GM21381 (cell line): ENCODE data around the gene PDXDC1.
"Not testable (repeated sequence)": the region's sequence is repeated elsewhere in the genome, so short reads cannot be mapped to it uniquely, and the experiment has no call there.

Source experiments
- ATAC-seq: cut with Tn5 transposase; IDR thresholded peaks from one replicate; pipeline ENCODE4 v1.9.1; 2021; ENCODE audit warnings: mild to moderate bottlenecking, moderate library complexity; ENCODE audit not compliant: unreplicated experiment

PDXDC1 gene

DNA sequence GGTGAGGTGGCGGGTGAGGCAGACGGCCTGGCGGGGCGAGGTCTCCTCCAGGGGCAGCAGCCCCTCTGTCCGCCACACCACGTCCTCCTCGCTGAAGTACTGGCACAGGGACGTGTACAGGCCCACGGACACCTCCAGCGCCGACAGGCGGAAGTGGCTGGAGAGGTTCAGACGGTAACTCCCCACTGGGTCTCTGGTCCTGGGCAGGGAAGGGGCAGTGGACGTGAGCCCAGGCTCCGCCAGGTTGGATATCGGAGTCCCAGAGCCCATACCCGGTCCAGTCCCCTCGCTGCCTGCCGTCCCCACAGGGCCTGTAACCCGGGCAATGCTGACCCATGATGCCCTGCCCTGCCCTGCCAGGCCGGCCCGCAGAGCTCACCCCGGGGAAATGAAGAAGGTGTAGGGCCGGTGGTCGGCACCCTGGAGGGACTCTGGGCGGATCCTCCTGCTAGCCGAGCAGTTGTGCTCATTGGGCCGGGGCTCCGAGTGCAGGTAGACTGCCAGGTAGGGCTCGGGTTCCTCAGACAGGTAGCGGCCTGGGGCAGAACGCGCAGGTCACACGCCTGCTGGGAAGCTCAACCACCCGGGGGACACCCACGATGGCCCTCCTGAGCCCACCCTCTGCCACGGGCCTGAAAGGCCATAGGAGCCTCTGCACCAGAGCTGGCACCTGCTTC, 155.6 kb downstream of the PDXDC1 start:
- not testable (repeated sequence) for ATAC-seq

DNA sequence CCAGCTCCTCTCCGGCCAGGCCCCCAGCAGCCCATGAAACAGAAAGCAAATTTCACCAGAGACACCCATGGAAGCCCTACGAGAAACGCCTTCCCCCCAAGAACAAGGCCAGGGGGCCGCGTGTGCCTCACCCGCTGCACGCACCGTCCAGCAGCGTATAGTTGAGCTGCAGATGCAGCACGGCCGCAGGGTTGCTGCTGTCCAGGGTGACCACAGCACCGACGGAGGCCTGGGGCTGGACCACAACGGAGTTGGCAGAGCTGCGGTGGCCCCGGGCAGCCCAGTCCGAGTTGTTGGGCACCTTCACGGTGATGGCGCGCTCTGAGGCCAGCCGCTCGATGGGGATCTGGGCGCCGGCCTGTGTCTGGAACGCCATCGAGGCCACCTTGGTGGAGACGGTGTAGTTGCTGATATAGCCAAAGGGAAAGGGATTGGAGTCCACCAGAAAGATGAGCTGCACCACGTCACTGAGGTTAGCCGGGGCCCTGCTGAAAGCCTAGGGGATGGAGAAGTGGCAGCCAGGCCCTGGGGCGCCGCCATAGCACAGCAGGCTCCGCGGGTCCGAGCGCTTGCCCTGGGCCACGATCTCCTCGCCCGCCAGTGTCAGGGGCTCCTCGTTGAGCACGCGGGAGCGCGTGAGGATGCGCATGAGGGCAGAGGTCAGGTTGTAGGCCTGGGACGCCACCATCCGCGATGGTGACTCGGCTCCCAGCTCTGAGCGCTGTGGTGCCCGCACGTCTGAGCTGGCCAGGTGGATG, 156.3 kb downstream of the PDXDC1 start:
- not testable (repeated sequence) for ATAC-seq

DNA sequence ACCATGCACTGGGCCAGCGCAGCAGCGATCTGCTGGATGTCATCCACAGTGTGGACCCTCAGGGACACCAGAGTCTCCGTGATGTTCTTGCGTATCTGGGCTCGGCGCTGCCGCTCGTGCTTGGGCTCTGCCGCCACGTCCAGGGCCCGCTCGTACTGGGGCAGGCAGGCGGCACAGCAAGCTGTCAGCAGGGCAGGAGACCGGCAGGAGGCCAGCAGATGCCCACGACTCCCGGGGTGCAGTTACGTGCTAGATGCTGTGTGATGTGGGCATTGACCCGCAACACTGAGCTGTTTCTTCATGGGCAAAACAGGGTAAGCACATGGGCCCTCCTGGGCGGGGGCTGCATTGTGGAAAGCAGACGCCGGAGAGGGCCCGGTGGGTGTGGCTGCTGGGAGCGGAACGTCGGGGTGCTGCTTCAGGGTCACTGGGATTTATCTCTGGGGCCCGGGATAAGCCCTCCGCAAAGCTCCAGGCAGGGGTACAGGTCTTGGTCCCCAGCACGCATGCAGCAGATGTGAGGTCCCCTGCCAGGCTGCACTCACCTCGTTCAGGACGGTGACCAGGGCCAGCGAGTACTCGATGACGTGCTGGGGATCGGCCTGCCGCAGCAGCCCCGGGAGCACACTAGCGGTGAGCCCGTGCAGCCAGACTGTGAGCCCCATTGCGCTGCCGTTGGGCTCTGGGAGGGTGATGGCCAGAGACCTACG, 158.0 kb downstream of the PDXDC1 start:
- ATAC-seq: not testable (repeated sequence)

DNA sequence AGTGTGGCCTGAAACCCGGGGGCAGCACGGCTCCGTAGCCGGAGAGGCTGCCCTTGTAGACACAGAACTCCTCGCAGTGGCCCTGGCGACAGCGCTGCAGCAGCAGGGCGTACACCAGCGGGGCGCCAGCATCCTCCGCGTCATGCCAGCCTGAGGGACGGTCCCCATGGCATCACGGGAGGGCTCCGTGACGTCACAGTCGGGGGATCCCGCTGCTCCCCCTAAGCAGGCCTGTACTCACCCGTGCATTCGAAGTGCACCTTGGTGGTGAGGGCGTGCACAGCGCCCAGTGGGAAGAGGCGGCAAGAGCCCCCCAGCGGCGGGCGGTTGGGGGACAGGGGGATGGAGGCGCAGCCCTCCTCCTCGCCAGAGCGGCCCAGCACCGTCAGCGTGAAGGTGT, 158.7 kb downstream of the PDXDC1 start:
- not testable (repeated sequence) for ATAC-seq

DNA sequence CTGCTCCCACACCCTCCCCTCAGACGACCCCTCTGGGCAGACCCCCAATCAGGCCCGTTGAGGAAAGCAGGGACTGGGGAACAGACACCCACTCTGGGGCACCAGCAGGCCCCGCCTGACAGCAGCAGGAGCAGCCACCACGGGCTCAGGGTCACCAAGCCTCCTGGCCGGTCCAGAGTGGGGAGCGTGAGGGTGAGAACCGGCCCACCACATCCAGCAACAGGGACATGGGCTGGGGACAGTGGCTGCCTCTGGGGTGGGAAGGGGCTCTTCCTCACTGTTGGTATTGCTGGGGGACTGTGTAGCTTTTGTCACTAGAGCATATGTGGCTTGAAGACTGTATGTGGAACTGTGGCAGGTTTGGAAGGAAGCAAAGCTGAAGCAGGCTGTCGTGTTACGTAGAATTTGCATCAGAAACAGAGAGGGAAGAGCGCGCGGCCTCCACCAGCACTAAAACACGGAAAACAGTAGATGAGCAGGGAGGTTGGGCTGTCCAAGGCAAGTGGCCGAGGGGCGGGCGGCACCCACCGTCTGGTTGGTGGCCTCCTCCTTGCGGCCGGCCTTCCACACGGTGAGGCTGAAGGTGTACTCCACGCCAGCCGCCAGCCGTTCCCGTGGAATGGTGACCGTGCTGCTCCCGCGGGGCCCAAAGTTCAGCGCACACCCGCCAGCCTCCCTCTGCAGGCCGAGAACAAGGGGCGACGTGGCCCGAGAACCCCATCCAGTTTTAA, 160.1 kb downstream of the PDXDC1 start:
- not testable (repeated sequence) for ATAC-seq

DNA sequence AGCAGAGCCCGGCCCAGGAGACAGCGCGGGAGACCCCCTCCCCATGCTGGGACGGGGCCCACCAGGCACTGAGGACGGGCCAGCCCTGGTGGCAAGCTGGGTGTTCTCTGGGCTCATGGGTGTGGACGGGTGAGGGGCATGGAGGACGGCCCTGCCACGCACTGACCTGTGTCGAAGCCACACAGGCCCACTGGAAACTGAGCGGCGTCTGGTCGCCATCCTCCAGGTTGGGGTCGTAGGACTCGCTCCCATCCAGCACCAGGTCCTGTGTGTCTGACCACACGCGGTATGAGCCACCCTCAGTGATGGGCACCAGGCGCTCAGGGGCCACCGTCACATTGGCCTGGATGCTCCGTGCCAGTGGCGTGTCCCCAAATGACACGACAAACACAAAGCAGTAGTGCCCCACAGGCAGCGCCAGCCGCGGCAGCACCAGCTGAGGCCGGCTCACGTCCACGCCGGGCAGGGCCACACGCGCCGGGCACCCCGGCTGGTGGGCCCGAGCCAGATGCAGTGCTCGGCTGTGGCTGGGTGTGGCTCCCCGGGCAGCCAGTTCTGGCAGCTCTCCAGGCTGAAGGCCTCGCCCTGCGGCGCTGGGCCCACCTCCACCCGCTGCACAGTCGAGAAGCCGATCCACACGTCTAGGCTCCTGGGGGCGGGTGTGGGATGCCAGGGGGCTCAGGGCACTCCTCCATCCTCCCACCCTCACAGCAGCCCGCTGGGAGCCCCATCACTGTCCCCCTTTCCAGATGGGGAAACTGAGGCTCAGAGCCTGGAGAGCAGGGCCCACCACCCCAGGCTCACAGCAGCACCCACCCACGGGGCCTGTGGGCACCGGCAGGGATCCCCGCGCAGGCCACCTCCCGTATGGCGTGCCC, 160.9 kb downstream of the PDXDC1 start:
- not testable (repeated sequence) for ATAC-seq

DNA sequence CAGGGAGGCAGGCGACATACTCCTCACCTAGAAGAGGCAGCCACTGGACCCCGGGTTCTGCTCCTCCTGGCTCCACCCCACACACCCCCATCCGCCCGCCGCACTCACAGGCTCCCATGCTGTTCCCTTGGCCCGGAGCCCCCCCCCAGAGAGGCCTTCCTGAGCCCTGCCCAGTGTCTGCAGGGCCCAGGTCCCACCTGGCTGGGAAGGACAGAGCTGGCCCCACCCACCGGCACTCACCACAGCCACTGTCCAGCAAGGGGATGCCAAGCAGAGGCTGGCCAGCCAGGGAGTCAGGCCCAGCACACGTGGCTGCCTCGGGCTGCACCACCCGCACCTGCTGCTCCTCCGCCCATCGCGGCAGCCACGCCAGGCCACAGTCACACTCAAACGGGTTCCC, 162.7 kb downstream of the PDXDC1 start:
- not testable (repeated sequence) for ATAC-seq

DNA sequence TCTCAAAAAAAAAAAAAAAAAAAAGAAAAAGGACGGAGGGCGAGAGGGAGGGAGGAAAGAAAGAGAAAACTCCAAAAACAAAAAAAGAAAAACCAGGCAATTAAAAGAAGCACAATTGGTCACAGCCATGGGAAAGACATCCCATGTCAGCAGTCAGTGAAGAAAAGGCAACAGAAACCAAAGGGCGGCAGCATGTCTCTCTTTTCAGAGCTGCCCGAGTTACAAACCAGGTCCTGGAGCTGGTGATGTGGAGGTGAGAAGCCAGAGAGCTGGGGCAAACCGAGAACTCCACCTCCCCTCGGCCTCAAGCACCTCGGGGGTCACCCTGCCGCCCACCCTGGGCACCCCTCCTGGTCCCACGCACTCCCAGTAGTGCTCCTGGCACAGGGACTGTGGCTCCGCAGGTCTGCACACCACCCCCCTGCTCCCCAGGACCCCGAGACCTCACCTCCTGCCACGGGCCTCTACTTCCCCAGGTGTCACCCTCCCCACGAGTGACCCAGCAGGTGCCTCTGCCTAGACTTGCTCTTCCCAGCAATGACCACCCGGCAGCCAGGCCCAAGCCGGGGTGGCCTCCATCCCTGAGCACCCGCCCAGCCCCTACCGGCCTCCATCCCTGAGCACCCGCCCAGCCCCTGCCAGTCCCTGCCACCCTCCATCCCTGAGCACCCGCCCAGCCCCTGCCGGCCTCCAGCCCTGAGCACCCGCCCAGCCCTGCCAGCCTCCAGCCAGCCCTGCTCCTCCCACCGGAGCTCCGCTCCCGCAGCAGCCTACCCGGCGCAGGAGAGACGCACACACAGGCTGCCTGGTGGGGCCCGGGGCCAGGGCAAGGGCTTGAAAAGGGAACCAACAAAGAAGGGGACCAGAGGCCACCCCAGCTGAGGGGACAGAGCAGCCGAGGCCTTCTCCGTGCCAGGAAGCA, 165.9 kb downstream of the PDXDC1 start:
- ATAC-seq: not testable (repeated sequence)

DNA sequence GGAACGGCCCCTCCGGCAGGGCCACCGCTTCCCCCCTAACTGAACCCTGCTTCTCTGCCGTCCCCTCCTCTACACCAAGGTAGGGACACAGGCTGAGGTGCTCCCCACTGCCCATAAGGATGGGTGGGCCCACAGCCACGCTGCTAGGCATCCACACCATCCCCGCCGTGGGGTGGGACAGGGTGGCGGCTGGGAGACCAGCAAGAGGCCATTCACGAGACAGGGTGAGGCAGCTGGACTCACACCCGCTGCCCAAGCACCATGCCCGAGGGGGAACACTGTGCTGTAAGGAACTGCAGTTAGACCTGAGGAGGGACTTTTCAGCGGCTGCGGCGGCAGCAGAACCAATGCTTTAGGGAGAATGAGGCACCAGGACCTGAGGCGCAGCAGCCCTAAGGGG, 166.8 kb downstream of the PDXDC1 start:
- ATAC-seq: no peak

DNA sequence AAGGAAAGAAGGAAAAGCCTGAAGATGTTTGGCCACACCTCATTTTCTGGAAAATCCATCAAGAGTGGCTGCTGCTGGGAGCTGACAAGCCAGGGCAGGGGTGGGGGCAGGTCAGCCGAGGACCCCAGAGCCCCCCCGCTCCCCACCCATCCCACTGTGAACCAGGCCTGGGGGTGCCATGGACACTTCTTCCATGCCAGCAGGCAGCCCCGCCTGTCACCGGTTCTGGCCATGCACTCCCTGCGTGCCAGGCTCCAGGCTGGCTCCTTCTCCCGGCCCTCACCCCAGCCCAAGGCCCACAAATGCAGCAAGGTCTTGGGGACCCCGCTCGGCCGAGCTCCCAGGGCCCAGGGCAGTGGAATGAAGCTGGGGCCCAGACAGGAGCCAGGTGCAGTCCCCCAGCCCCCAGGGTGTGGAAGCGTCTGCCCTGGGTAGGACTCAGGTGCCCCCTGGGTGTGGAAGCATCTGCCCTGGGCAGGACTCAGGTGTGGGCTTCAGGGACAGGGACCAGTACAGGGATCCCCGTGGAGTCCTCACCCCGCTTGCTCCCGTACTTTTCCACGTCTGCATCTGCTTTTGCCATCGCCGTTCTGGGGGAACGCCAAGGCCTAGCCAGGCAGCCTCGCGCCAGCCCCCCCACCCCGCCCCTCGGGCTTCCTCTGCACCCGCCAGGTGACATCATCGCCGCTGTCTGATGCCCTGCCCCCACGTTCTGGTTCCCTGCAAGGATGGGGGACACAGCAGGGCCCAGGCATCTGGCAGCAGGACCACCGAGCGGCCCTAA, 167.5 kb downstream of the PDXDC1 start:
- ATAC-seq: not testable (repeated sequence)

DNA sequence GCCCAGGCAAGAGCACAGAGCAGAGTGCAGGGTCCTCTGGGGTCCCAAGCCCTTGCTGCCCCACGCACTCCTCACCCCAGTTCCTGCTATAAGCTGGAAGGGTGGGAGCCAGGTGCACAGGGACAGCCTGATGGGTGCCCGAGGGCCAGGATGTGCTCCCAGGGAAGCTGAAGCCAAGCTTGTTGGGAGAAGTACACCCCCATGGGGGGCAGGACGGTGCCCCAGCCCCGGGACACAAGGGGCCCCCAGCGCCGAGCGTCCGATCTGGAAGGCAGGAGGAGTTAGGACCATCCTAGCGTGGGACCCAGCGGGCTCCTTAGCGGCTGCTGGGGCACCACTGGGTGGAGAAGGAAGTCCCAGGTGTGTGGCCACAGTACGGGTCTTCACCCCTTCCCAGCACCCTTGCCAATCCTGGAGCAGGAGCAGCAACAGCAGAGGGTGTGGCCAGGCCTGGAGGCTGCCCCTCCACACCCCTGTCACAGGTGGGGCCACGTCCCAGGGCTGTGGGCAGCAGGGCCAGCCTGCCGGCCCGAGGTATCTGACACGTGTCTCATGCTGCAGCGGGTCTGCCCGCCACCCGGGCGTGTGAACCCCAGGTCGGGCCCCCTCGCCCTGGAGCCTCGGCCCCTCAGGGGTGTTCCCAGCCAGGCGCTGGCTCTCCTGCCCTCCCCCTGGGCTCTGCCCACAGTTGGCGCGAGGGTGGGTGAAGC, 168.2 kb downstream of the PDXDC1 start:
- ATAC-seq: not testable (repeated sequence)

DNA sequence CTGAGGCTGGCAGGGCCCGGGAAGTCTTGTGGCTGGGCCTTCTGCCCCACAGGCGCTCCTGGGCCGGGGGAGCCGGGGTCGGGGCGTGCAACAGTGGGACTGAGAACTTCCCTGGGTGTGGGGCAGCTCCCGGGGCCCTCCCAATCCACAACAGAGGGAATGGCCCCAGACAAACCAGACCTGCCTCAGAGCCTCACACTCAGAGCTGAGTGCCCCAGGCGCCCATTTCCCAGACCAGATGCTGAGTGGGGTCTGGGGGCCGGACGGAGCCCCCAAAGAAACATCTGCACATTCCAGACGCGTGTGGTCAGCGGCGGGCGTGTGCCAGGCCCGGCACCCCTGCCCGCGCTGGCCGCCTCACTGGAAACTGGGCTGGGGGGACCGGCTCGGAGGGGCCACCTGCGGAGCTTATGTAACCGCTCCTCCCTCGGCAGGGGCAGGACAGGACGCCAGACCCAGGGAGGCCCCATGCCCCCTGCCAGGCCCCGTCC, 168.8 kb downstream of the PDXDC1 start:
- not testable (repeated sequence) for ATAC-seq

DNA sequence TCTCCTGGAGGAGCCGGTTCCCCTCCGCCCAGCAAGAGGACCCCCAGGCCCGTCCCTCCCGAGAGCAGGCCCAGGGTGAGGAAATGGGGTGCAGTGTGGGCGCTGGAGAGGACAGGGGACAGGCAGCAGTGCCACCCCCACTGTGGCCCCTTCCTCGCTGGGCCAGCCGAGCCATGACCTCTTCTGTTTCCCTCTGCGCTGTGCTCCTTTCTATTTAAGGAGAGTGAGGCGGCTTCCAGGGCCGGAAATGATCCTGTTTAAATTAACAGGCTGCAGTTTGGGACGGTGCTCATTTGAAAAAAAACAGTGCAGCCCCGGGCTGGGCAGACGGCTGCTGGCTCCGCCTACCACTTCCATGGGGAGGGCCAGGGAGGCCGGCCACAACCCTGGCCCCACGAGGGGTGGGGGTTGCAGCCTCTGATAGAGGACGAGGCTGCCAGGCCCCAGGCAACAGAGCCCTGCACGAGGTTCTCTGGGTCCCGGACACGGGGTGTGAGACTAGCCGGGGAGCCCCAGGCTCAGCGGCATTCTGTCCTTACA, 169.3 kb downstream of the PDXDC1 start:
- not testable (repeated sequence) for ATAC-seq

DNA sequence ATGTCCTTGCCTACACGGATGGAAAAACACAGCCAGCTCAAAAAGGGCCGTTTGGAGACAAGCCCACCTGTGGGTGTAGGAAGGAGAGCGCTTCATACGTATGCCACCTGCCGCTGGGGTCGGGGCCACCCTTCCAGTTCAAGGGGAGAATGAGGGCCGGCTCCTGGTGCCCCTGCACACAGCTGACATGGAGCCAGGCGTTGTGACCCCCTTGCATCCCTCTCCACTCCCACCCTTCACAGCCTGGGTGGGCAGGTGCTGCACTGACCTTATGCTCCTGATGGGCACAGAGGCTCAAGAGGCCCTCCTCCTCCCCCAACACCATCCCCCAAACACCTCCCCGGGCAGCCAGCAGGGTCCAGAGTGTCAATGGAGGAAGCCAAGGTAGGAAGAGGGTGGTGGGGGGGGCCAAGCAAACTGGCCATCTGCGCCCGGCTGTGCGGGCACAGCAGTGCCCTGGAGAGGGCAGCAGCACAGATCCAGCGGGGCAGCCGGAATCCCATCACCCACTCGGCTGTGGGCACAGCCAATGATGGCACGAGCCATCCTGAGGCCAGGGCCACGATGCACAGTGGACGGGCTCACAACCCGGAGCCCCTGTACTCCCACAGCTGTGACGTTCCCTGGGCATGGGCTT, 170.1 kb downstream of the PDXDC1 start:
- ATAC-seq: not testable (repeated sequence)

DNA sequence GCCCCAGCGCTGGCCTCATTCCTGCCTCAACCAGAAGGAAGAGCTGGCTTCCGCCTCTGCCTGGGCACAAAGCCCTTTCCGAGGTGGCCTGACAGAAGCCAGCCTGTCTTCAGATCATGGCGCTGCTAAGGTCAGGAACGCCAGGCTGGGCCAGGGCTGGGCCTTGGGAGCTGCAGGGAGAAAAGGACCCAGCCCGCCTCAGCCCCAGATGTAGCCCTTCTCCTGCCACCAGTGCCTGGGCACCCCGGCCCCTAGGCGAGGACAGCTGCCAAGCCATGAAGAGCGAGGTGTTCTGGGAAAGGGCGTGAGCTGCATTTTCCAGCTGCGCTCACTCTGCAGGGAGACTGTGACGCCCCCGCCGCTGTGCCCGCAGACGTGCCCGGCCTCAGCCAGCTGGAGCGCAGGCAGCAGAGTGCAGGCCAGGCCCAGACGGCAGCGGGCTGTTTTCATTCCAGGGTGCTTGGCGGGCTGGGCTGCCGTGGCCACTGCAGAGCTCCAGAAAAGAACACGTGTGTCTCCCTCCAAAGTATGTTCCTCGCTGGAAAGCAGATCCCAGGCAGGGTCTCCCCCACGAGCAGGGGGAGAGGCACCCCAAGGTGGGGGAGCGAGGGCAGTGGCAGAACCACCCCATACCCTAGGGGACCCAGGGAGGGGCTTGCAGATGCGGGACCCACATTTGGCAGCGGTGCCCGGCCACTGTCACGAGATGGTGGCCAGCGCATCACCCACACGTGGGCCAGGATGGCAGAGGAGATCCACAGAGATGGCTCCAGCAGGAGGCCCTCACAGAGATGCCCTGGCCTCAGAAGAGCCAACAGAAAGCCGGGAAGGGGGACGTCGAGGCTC, 170.8 kb downstream of the PDXDC1 start:
- not testable (repeated sequence) for ATAC-seq

DNA sequence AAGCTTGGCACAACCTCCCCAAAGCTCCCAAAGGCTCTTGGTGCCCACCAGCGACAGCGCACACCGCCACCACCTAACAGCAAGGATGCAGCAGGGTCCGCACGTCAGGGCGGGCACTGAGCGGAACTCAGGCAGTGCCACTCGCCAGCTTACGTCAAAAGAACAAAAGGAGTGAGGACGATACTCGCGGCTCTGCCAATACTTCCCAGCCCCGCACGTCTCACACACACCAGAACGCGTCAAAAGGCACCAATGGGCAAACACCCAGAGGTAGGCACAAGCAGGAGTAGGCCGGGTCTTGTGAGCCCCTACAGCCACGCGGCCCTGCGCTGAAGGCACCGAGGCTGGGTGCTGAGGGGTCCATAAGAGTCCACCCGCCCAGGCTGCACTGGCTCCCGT, 171.4 kb downstream of the PDXDC1 start:
- ATAC-seq: not testable (repeated sequence)
